AG08395 (cell line): ENCODE results near the gene KCTD7.
"Not testable (repeated sequence)": the region's sequence is repeated elsewhere in the genome, so short reads cannot be mapped to it uniquely, and the experiment has no call there.

Source experiments
- DNase-seq: peaks from one replicate; pipeline ENCODE4 v3.0.0; 2012; ENCODE audit warnings: mixed read lengths, low spot score

KCTD7 gene

GRCh38 chr7:66628361-66629221 lies at the start of gene KCTD7:
Gene KCTD7, plus strand, starts transcription at chr7:66628881. Its CDS starts 184 bp downstream, at chr7:66629065.
- DNase-seq, result peak; percentile 99

- not testable (repeated sequence) for DNase-seq
Observed at GRCh38 chr7:66580380-66580779, 48.3 kb upstream of the KCTD7 start.

GRCh38 chr7:66582816-66583489 lies 45.7 kb upstream of the KCTD7 start:
- not testable (repeated sequence) for DNase-seq

- no peak for DNase-seq
Observed at GRCh38 chr7:66583490-66584110, 45.1 kb upstream of the KCTD7 start.

DNA sequence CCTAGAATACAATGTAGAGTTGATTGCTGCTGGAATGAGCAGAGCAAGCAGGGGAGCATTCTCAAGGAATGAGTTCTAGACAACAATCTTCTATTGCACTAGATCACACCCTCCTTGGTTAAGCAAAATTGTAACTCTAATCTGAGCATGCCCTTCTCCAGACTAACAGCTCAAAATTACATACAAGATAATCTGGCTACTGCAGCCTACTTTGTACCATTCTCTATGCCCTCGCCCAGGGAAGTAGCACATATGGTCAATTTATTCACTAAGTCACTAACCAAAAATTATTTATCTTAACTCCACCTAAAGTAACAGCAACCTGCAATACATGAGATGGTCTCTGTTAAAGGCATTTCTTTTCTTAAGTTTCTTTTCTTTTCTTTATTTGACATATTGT lies 42.5 kb upstream of the KCTD7 start:
- DNase-seq, result no peak

DNA sequence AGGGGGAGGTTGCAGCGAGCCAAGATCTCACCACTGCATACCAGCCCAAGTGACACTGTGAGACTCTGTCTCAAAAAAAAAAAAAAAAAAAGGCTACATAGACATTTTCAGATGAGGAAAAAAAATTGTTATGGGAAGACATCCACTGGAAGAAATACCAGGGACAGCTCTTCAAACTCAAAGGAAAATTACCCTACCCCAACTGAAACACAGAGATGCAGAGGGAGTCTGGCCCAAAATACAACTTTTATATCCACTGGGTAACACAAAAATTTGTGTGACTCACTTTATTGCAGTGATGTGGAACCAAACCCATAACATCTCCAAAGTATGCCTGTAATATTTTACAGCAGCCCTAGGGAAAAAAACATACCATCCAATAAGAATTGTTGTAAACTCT lies 40.5 kb upstream of the KCTD7 start:
- DNase-seq, result peak; percentile 7

DNA sequence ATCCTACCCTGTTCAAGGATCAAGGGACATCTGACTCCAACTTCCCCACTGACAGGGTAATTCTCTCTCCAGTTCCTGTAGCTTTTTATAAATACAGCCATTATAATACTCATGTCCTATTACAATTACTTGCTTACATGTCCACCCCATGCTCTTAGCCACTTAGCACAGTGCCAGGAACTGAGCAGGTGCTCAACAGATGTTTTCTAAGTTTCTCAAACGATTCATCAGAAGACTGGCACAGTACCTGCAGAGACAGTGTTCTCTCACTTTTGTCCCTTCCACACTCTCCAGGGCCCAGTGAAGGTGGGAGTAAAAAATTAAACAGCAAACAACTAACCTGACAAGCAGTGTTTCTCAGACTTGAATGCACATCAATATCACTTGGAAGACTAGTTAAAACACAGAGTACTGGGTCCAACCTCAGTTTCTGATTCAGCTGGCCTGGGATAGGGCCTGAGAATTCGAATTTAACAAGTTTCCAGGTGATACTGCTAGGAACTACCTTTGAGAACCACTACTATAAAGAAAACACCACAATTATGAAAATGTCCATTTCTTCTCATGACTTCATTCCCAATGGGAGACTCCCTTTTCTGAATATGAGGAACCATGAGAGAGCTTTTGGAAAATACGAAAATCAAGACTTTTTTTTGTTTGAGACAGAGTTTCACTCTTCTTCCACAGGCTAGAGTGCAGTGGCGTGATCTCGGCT lies 39.7 kb upstream of the KCTD7 start:
- not testable (repeated sequence) for DNase-seq

DNA sequence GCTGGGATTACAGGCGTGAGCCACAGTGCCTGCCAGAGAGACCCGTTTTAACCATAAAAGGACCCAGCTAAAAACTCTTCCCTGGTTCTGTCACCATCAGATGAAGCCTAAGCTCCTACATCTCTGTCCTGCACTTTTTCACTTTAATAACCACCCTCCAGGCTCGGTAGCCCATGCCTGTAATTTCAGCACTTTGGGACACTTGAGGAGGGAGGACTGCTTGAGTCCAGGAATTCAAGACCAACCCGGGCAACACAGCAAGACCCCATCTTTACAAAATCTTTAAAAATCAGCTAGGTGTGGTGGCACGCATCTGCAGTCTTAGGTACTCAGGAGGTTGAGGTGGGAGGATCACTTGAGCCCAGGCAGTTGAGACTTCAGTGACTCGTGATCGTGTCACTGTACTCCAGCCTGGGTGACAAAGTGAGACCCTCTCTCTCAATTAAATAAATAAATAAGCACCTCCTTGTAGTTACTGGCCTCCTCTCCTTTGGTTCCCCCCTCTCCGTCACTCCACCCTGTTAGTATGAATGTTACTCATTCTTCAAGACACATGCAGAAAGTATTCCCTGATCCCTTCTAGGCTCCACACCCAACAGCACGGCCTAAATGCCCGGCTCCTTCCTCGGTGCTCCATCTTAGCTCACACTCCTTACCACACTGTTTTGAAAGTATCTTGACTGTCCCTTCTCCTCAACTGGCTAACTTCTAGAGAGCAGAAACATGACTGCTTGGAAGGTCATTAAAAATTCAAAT lies 38.2 kb upstream of the KCTD7 start:
- peak; percentile 66 for DNase-seq

DNA sequence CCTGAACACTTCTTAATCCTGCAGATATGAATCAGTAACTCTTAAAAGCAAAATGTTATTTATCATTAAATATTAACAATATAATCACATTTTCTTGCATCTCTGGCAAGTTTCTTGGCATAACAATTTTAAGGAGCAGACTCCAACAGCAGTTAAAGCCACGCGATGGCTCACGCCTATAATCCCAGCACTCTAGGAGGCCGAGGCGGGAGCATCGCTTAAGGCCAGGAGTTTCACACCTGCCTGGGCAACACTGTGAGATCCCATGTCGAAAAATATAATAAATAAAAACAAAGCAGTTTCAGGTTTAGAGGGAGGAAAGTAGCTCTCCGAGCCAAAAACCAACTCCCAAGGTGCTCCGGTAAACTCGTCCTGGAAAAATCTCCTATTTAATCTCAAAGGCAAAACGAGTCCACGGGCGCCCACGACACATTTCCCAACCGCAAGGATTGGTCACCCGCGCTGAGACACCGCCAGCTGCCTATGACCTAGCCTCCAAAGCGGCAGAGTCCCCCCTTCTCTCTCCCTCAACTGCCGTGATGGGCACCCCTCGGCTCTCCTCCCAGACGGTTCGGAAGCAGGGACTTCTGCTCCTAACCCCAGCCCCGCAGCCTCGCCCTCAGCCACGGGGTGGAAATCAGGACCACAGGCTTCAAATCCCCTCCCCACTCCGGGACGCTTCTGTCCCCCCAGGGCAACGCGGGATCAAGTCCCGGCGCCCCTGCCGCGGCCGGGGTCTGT lies 37.5 kb upstream of the KCTD7 start:
- peak; percentile 3 for DNase-seq

- DNase-seq, result peak; percentile 90
Observed at GRCh38 chr7:66591799-66592596, 36.7 kb upstream of the KCTD7 start.

DNA sequence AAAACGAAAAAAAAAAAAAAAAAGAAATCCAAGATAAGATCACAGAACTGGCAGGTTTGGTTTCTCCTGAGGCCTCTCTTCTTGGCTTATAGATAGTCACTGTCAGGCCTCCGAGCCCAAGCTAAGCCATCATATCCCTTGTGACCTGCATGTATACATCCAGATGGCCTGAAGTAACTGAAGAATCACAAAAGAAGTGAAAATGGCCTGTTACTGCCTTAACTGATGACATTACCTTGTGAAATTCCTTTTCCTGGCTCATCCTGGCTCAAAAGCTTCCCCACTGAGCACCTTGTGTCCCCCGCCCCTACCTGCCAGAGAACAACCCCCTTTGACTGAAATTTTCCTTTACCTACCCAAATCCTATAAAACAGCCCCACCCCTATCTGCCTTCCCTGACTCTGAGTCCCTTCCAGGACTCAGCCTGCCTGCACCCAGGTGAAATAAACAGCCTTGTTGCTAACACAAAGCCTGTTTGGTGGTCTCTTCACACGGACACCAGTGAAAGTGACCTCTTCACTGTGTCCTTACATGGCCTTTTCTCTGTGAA lies 36.0 kb upstream of the KCTD7 start:
- DNase-seq, result not testable (repeated sequence)

DNA sequence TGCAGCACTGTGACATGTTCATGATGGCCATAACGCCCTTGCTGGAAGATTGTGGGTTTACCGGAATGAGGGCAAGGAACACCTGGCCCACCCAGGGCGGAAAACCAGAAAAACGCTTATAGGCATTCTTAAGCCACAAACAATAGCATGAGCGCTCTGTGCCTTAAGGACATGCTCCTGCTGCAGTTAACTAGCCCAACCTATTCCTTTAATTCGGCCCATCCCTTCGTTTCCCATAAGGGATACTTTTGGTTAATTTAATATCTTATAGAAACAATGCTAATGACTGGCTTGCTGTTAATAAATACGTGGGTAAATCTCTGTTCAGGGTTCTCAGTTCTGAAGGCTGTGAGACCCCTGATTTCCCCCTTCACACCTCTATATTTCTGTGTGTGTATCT lies 34.6 kb upstream of the KCTD7 start:
- DNase-seq, result not testable (repeated sequence)

- DNase-seq, result no peak
Observed at GRCh38 chr7:66597461-66597860, 31.2 kb upstream of the KCTD7 start.

GRCh38 chr7:66602159-66602558 lies 26.5 kb upstream of the KCTD7 start:
- DNase-seq, result no peak

GRCh38 chr7:66604198-66604597 lies 24.5 kb upstream of the KCTD7 start:
- DNase-seq, result no peak

DNA sequence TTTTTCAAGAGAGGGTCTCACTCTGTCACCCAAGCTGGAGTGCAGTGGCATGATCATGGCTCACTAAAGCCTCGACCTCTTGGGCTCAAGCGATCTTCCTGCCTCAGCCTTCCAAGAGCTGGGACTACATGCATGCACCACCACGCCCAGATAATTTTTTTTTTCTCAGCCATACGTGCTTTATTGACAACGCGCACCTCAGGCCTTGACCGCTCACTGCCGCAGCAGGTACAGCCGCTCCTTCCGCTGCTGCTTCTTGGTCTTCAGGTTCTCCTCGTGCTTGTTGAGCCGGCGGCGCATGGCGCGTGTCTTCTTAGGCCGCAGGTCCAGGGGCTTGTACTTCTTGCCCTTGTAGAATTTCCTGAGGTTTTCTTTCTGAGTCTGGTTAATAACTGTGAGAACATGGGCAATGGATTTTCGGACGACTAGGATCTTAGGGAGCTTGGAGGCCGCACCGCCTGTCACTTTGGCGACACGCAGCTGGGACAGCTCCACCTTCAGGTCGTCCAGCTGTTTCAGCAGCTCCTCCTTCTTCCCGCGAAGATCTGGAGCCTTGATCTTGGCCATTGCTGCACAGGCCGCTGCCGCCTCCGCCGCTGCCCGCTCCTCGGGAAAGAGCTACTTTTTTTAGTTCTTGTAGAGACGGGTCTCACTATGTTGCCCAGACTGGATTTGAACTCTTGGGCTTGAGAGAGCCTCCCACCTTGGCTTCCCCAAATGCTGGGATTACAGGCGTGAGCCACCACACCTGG lies 22.0 kb upstream of the KCTD7 start:
- not testable (repeated sequence) for DNase-seq

- no peak for DNase-seq
Observed at GRCh38 chr7:66609176-66609575, 19.5 kb upstream of the KCTD7 start.

DNA sequence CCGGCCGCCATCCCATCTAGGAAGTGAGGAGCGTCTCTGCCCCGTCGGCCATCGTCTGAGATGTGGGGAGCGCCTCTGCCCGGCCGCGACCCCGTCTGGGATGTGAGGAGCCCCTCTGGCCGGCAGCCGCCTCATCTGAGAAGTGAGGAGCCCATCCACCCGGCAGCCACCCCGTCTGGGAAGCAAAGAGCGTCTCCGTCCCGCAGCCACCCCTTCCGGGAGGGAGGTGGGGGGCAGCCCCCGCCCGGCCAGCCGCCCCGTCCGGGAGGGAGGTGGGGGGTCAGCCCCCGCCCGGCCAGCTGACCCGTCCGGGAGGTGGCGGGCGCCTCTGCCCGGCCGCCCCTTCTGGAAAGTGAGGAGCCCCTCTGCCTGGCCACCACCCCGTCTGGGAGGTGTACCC lies 14.1 kb upstream of the KCTD7 start:
- not testable (repeated sequence) for DNase-seq

DNA sequence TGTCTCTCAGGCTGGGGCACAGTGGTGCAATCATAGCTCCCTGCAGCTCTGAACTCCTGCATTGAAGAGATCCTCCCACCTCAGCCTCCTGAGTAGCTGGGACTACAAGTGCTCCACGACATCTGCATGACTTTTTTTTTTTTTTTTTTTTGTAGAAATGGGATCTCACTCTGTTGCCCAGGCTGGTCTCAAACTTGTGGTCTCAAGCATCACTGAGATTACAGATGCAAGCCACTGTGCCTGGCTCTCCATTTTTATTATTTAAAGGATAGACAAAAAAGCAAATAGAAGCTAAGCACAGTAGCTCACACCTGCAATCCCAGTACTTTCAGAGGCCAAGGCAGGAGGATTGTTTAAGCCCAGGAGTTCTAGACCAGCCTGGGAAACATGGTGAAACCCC lies 13.0 kb upstream of the KCTD7 start:
- no peak for DNase-seq
